ENCODE measurements around the gene BRINP1. TPM values are rescaled to one million over a fixed set of nuclear protein-coding genes. Genes with fewer than 3 reads are reported as not detected.

The BRINP1 gene
- total and polyA plus RNA-seq, 2 donors (not counting 1 experiment from before 2014, with no cell fraction given) = 0.06 to 0.33 TPM

DNA sequence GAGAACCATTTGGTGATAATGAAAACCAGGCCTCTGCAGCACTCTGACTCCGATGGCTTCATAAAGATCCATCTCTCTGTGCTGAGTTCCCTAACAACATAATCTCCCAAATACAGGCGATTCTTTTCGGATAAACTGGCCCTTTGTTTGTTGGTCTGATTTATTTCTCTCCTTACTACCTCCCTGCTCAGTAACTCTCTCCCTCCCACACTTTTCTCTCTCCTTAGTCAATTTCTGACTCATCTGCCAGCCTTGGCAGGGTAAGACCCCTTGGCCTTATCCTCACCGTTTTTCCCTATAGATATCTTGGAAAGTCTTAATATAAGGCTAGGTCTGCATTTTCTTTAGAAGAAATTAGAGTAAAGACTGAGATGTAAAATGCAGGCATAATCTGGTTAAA, 128.7 kb downstream of the BRINP1 start:
- H3K9ac ChIP-seq (ENCODE audit: insufficient read depth, low read length) = no peak overlapping the region
- H3K27me3 ChIP-seq (ENCODE audit: control insufficient read depth, insufficient read depth, low read length) = no peaks in the 10 kb centered on the region
- no peak for DNase-seq (ENCODE audit: low read depth in 2 of 2)
- H2AFZ ChIP-seq (ENCODE audit: low read length) = no peak overlapping the region
- no peak overlapping the region for H3K4me2 ChIP-seq (ENCODE audit: extremely low read depth, insufficient read depth, low read length)
- TF ChIP-seq, protein P1, sequence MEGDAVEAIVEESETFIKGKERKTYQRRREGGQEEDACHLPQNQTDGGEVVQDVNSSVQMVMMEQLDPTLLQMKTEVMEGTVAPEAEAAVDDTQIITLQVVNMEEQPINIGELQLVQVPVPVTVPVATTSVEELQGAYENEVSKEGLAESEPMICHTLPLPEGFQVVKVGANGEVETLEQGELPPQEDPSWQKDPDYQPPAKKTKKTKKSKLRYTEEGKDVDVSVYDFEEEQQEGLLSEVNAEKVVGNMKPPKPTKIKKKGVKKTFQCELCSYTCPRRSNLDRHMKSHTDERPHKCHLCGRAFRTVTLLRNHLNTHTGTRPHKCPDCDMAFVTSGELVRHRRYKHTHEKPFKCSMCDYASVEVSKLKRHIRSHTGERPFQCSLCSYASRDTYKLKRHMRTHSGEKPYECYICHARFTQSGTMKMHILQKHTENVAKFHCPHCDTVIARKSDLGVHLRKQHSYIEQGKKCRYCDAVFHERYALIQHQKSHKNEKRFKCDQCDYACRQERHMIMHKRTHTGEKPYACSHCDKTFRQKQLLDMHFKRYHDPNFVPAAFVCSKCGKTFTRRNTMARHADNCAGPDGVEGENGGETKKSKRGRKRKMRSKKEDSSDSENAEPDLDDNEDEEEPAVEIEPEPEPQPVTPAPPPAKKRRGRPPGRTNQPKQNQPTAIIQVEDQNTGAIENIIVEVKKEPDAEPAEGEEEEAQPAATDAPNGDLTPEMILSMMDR (conservative IDR thresholded peaks at IDR 0.05 in 1 of 2, IDR thresholded peaks at IDR 0.05 in 1 of 2; ENCODE audit: low read depth in 1 of 2, low read length in 2 of 2) = no peak
- TF ChIP-seq EZH2 (IDR thresholded peaks at IDR 0.05; ENCODE audit: low read length, missing control alignments) = no peak
- H3K4me3 ChIP-seq (replicated peaks in 1 of 4; ENCODE audit: control extremely low read depth in 1 of 4, insufficient read depth in 1 of 4, low read depth in 3 of 4, low read length in 4 of 4) = no peak overlapping the region
- H4K20me1 ChIP-seq (ENCODE audit: control insufficient read depth, extremely low read depth, insufficient read depth, low read length) = no peaks in the 10 kb centered on the region
- no peaks in the 10 kb centered on the region for H3K4me1 ChIP-seq (ENCODE audit: control insufficient read depth, extremely low read depth, insufficient read depth, low read length)
- H3K79me2 ChIP-seq (ENCODE audit: control insufficient read depth, insufficient read depth, low read length) = no peaks in the 10 kb centered on the region
- H3K27ac ChIP-seq (ENCODE audit: insufficient read depth, low read length) = no peak overlapping the region
- H3K9me3 ChIP-seq (ENCODE audit: control insufficient read depth, insufficient read depth, low read depth, low read length) = no peaks in the 10 kb centered on the region
- no peaks in the 10 kb centered on the region for H3K36me3 ChIP-seq (ENCODE audit: control insufficient read depth, insufficient read depth, low read length)

DNA sequence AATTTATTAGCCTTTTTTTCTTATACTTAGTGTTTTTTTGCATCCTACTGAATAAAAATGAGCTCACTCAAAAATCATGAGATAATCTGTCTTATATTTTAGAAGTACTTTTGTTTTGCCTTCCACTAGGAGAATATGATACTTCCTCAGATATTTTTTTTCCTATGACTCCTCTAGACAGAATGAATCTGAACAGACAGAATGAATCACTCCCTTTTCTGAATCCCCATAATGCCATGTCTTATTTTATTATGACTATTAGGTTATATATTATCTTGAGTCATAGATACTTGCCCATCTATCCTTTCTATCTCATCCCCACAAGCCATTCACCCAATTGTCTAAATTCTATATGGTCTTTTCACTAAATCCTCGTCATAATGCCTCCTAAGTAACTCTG, 134.6 kb downstream of the BRINP1 start:
- Histone ChIP-seq H3K27ac (ENCODE audit: insufficient read depth, low read length) (no peak overlapping the region), H4K20me1 (ENCODE audit: control insufficient read depth, extremely low read depth, insufficient read depth, low read length) (no peaks in the 10 kb centered on the region), H3K9me3 (ENCODE audit: control insufficient read depth, insufficient read depth, low read depth, low read length) (no peaks in the 10 kb centered on the region), H3K4me3 (replicated peaks in 1 of 4; ENCODE audit: control extremely low read depth in 1 of 4, insufficient read depth in 1 of 4, low read depth in 3 of 4, low read length in 4 of 4) (no peak overlapping the region), H3K36me3 (ENCODE audit: control insufficient read depth, insufficient read depth, low read length) (no peaks in the 10 kb centered on the region), H3K4me2 (ENCODE audit: extremely low read depth, insufficient read depth, low read length) (no peak overlapping the region), H3K27me3 (ENCODE audit: control insufficient read depth, insufficient read depth, low read length) (no peaks in the 10 kb centered on the region), H2AFZ (ENCODE audit: low read length) (no peak overlapping the region), H3K9ac (ENCODE audit: insufficient read depth, low read length) (no peak overlapping the region), H3K4me1 (ENCODE audit: control insufficient read depth, extremely low read depth, insufficient read depth, low read length) (no peaks in the 10 kb centered on the region), H3K79me2 (ENCODE audit: control insufficient read depth, insufficient read depth, low read length) (no peaks in the 10 kb centered on the region)
- no peak for TF ChIP-seq EZH2 (IDR thresholded peaks at IDR 0.05; ENCODE audit: low read length, missing control alignments)
- TF ChIP-seq, protein P1 (conservative IDR thresholded peaks at IDR 0.05 in 1 of 2, IDR thresholded peaks at IDR 0.05 in 1 of 2; ENCODE audit: low read depth in 1 of 2, low read length in 2 of 2) = no peak
- peak in 1 of 2 donors; percentile 15 for DNase-seq (ENCODE audit: low read depth in 2 of 2)

DNA sequence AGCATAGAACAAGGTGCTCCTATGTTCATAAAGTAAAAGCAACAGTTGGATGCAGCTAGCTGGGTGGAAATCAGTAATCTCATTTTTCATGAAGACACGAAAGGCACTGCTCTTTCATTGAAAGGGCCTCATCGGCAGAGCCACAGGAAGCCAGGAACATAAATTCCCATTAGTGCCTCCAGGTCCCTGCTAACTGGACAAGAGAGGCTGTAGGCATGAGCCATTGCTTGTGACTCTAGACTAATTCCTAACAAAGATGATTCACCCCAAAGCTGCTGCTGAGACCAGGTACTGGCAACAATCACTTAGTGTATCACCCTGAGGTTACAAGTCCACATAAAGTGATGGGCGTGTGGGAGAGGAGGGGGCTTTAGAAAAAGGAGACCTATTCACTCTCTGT, 141.8 kb downstream of the BRINP1 start:
- H3K9ac ChIP-seq (ENCODE audit: insufficient read depth, low read length) = no peak overlapping the region
- no peak overlapping the region for H2AFZ ChIP-seq (ENCODE audit: low read length)
- no peak overlapping the region for H3K27ac ChIP-seq (ENCODE audit: insufficient read depth, low read length)
- no peaks in the 10 kb centered on the region for H3K4me1 ChIP-seq (ENCODE audit: control insufficient read depth, extremely low read depth, insufficient read depth, low read length)
- no peaks in the 10 kb centered on the region for H3K79me2 ChIP-seq (ENCODE audit: control insufficient read depth, insufficient read depth, low read length)
- H3K9me3 ChIP-seq (ENCODE audit: control insufficient read depth, insufficient read depth, low read depth, low read length) = no peaks in the 10 kb centered on the region
- no peak overlapping the region for H3K4me2 ChIP-seq (ENCODE audit: extremely low read depth, insufficient read depth, low read length)
- H3K4me3 ChIP-seq (replicated peaks in 1 of 4; ENCODE audit: control extremely low read depth in 1 of 4, insufficient read depth in 1 of 4, low read depth in 3 of 4, low read length in 4 of 4) = no peak overlapping the region
- no peaks in the 10 kb centered on the region for H3K36me3 ChIP-seq (ENCODE audit: control insufficient read depth, insufficient read depth, low read length)
- no peaks in the 10 kb centered on the region for H4K20me1 ChIP-seq (ENCODE audit: control insufficient read depth, extremely low read depth, insufficient read depth, low read length)
- no peak for DNase-seq (ENCODE audit: low read depth in 2 of 2)
- TF ChIP-seq, protein P1 (conservative IDR thresholded peaks at IDR 0.05 in 1 of 2, IDR thresholded peaks at IDR 0.05 in 1 of 2; ENCODE audit: low read depth in 1 of 2, low read length in 2 of 2) = no peak
- TF ChIP-seq EZH2 (IDR thresholded peaks at IDR 0.05; ENCODE audit: low read length, missing control alignments) = no peak
- H3K27me3 ChIP-seq (ENCODE audit: control insufficient read depth, insufficient read depth, low read length) = no peaks in the 10 kb centered on the region

All from fibroblast of lung (primary cell).